ENCODE results near the gene BST1.
A peak's percentile ranks its signal among the peaks of the same experiment; 100 is the strongest.

Gene BST1

GRCh38 chr4:15676039-15676438 is 26.8 kb upstream of the BST1 start:
- no peak for DNase-seq (ENCODE audit: low spot score)

GRCh38 chr4:15676899-15677298 is 26.0 kb upstream of the BST1 start:
- no peak for DNase-seq (ENCODE audit: low spot score)

GRCh38 chr4:15677507-15677988 is 25.3 kb upstream of the BST1 start:
- no peak for DNase-seq (ENCODE audit: low spot score)

- no peak for DNase-seq (ENCODE audit: low spot score)
Observed at GRCh38 chr4:15681067-15681371, 21.8 kb upstream of the BST1 start.

- DNase-seq (ENCODE audit: low spot score): peak; percentile 99
Observed at GRCh38 chr4:15681372-15682241, 21.3 kb upstream of the BST1 start, which contains the start of gene FAM200B. Gene FAM200B (plus strand): TSS chr4:15681827. CDS start chr4:15686978, 5,151 bp downstream.

GRCh38 chr4:15682242-15683142 is 20.4 kb upstream of the BST1 start:
- peak; percentile 7 for DNase-seq (ENCODE audit: low spot score)

- no peak for DNase-seq (ENCODE audit: low spot score)
Observed at GRCh38 chr4:15683143-15683495, 19.7 kb upstream of the BST1 start.

- no peak for DNase-seq (ENCODE audit: low spot score)
Observed at GRCh38 chr4:15684498-15684897, 18.4 kb upstream of the BST1 start.

- DNase-seq (ENCODE audit: low spot score): no peak
Observed at GRCh38 chr4:15688051-15688450, 14.8 kb upstream of the BST1 start.

- no peak for DNase-seq (ENCODE audit: low spot score)
Observed at GRCh38 chr4:15689540-15689939, 13.3 kb upstream of the BST1 start.

- DNase-seq (ENCODE audit: low spot score): no peak
Observed at GRCh38 chr4:15690020-15690809, 12.7 kb upstream of the BST1 start.

- no peak for DNase-seq (ENCODE audit: low spot score)
Observed at GRCh38 chr4:15691346-15692135, 11.3 kb upstream of the BST1 start.

- no peak for DNase-seq (ENCODE audit: low spot score)
Observed at GRCh38 chr4:15692602-15693001, 10.3 kb upstream of the BST1 start.

GRCh38 chr4:15694431-15694830 is 8.4 kb upstream of the BST1 start:
- no peak for DNase-seq (ENCODE audit: low spot score)

- no peak for DNase-seq (ENCODE audit: low spot score)
Observed at GRCh38 chr4:15695240-15695699, 7.6 kb upstream of the BST1 start.

GRCh38 chr4:15695729-15696128 is 7.1 kb upstream of the BST1 start:
- no peak for DNase-seq (ENCODE audit: low spot score)

GRCh38 chr4:15696866-15697265 is 6.0 kb upstream of the BST1 start:
- DNase-seq (ENCODE audit: low spot score): no peak

GRCh38 chr4:15703439-15703838 is 574 bp downstream of the BST1 start:
- DNase-seq (ENCODE audit: low spot score): no peak

GRCh38 chr4:15704129-15704528 is 1.3 kb downstream of the BST1 start:
- DNase-seq (ENCODE audit: low spot score): no peak

- DNase-seq (ENCODE audit: low spot score): no peak
Observed at GRCh38 chr4:15706646-15707362, 3.9 kb downstream of the BST1 start.

GRCh38 chr4:15707363-15707715 is 4.5 kb downstream of the BST1 start:
- DNase-seq (ENCODE audit: low spot score): no peak
